B cell (primary cell): ENCODE results near the gene HILPDA.

Experiments
- CTCF ChIP-seq: fragments of 200-600 bp; IDR thresholded peaks from one replicate; pipeline ENCODE4 v1.8.0; 2022; ENCODE audit warnings: antibody characterized with exemption, mild to moderate bottlenecking
- EZH2 ChIP-seq: IDR thresholded peaks from 2 replicates; pipeline ENCODE4 v1.6.1; 2012; ENCODE audit warnings: borderline replicate concordance, low read depth, mild to moderate bottlenecking, moderate library complexity, low read length; ENCODE audit not compliant: insufficient read depth, poor library complexity, severe bottlenecking

DNA sequence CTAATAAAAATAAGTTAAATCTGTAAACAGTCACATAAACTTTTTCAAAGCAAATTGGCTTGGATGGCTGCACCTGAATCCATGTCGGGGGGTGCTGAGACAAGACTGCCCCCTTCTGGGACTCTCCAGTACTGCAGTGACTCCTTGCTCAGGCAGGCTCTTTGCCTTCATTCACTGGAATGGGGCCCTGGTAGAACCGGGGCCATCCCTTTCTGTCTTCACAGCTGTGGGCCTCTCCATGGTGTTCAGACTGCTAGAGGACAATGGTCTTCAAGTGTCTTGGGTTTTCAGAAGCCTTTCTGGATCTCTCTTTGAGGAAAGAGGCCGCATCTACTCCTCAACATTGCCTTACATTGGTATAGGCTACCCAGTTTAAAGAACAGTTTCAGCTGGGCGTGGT is 29.8 kb upstream of the HILPDA start:
- TF ChIP-seq CTCF (peak; percentile 76), EZH2 (no peak)
